Mucosa of descending colon (tissue), 3 donors: Measurements from ENCODE around the gene RPUSD3. TPM values are rescaled to one million over a fixed set of nuclear protein-coding genes. Genes with fewer than 3 reads are reported as not detected.
A peak's percentile ranks its signal among the peaks of the same experiment; 100 is the strongest.

Experiments used
- ATAC-seq: fragments of 200-7000 bp; cut with Tn5 transposase; one replicate; pipeline ENCODE4 v1.9.1; 2020; ENCODE audit warnings: mild to moderate bottlenecking, moderate library complexity
- DNase-seq, 3 donors: peaks; one replicate each; pipeline ENCODE4 v3.0.0-alpha.2; 2020
- H3K36me3 ChIP-seq: fragments of 200-600 bp; one replicate; pipeline ENCODE4 v1.8.0; 2021; ENCODE audit warnings: low read depth, mild to moderate bottlenecking
- H3K4me1 ChIP-seq: fragments of 200-600 bp; one replicate; pipeline ENCODE4 v1.8.0; 2021; ENCODE audit warnings: low read depth, mild to moderate bottlenecking
- H3K4me3 ChIP-seq: fragments of 200-600 bp; one replicate; pipeline ENCODE4 v1.8.0; 2021; ENCODE audit warnings: mild to moderate bottlenecking
- H3K9me3 ChIP-seq: fragments of 200-600 bp; one replicate; pipeline ENCODE4 v1.8.0; 2021; ENCODE audit warnings: mild to moderate bottlenecking
- intact Hi-C, 2 donors: fragments of 100-400 bp; cut with DNase I in 1 of 2; cut with micrococcal nuclease in 1 of 2; formaldehyde crosslinking; loops; one replicate each; pipeline versions ENCODE4 v1.11.0 to v1.11.1; 2022; cut with DNase I, micrococcal nuclease
- total RNA-seq, 3 donors: library from RNA; stranded (reverse); fragmentation: NEBNext Ultra II Directional in 2 of 3; extraction: Animal tissue kit (Norgen Biotek cat#: 25700) in 2 of 3; gene quantifications; one replicate each; pipeline versions ENCODE4 v1.2.1 to v1.2.4, GENCODE V29; 2021 to 2023
- TF ChIP-seq, protein P1 (sequence below): fragments of 200-600 bp; IDR thresholded peaks from one replicate; pipeline ENCODE4 v1.8.0; 2022; ENCODE audit warnings: antibody characterized with exemption, mild to moderate bottlenecking
- donor health status: DM: no; HTN: no; CAD: no; lungs with moderate emphysema.
- donor health status: DM: no; HTN: no; CAD: no.
- donor health status: DM: no; HTN: yes; CAD: no.

The RPUSD3 gene
- total RNA-seq, 3 donors from 2014 or later, result 26.1 to 35.6 (median 28.6) TPM

DNA sequence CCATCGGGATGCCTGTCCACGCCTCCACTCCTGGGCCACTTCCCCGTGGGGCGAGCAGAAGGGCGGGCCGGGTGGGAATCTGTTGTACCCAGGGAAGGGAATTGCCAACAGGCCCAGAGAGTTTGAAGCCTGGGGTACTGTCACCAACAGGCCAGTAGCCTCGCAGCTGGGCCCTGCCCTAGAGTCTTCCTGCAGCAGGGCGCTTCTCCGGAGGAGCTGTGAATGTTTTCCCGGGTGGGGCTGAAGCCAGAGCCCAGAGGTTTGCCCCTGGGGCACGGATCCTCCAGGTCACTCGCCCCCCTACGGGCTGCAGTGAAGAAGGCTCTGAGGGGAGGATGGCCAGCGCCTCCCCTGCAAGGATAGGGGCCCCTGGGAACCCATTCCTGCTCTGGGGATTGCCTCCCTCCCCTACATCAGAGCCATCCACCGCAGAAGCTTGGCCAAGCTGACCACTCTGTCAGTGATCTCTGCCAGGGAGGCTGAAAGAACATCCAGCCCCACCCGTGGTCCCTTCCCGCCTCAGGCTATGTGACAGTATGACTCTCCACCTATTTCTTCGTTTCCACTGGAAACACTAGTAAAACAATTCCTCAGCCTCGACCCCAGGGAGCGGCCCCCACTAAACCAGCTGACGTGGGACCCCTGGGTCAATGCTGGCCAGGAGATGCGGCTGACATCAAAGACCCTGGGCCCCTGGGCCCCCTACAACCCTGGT, 19.4 kb upstream of the RPUSD3 start:
- H3K9me3 ChIP-seq, result no peaks in the 10 kb centered on the region
- peaks cover 12% of the 10 kb centered on the region for H3K4me1 ChIP-seq
- ATAC-seq (peak; percentile 43), DNase-seq (no peak)
- intact Hi-C loops, result no loop called here
- H3K36me3 ChIP-seq, result no peaks in the 10 kb centered on the region
- TF ChIP-seq, protein P1, sequence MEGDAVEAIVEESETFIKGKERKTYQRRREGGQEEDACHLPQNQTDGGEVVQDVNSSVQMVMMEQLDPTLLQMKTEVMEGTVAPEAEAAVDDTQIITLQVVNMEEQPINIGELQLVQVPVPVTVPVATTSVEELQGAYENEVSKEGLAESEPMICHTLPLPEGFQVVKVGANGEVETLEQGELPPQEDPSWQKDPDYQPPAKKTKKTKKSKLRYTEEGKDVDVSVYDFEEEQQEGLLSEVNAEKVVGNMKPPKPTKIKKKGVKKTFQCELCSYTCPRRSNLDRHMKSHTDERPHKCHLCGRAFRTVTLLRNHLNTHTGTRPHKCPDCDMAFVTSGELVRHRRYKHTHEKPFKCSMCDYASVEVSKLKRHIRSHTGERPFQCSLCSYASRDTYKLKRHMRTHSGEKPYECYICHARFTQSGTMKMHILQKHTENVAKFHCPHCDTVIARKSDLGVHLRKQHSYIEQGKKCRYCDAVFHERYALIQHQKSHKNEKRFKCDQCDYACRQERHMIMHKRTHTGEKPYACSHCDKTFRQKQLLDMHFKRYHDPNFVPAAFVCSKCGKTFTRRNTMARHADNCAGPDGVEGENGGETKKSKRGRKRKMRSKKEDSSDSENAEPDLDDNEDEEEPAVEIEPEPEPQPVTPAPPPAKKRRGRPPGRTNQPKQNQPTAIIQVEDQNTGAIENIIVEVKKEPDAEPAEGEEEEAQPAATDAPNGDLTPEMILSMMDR, result no peak
- no peak overlapping the region for H3K4me3 ChIP-seq

DNA sequence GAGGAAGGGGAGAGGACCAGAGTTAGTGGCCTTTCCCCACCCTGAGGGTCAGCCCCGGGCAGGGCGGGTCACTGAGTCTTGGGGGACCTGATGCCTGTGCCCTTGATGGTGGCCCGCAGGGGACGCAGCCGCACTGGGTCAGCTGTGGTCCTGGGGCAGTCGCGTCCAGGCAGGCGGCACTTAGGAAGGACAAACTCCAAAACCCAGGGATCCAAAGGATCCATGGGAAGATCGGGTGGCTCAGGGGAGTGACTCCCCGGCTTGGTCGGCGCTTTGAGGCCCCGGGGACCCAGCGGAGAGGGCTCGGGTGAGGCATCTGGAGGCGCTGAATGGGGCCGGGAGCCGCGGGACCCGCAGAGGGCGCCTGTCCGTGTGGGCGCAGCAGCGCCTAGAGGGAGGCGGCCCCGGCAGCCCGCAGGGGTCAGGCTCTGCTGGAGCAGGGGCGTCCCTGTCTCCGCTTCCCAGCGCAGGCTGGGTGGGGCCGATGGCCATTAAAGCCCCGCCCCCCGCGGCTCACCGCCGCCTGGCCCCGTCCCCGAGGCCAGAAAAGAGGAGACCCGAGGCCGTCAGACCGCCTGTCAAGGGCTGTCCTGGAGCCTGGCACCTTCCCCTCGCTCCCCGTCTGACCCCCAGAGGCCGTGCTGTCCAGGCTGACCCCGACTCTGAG, 18.7 kb upstream of the RPUSD3 start:
- TF ChIP-seq, protein P1, result peak; percentile 28
- intact Hi-C loops, result no loop called here

DNA sequence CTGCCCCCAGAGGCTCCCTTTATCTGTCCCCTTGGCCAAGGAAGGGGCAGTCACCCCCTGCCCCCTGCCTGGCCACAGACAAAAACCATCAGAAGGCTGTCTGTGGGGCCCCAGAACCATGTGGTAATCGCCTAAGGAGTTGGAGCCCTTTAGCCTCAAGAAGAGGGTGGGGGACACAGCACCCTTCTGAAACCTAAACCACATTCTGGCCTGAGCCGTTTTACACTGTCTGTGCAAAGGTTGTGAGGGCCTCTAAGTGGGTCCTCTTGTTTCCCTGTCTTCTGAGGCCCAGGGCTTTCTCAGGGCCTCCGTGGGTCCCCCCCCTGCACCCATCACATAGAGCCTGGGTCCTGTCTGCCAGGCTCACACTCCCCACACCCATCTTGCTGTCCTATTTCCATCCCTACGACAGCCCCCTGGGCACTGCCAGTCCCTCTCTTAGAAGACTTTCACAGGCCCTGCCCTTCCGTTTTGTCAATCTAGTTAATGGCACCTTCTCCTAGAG, 17.9 kb upstream of the RPUSD3 start:
- TF ChIP-seq, protein P1, result no peak
- no peaks in the 10 kb centered on the region for H3K9me3 ChIP-seq
- ATAC-seq (no peak), DNase-seq (no peak)
- H3K4me1 ChIP-seq, result peaks cover 12% of the 10 kb centered on the region
- intact Hi-C loops, result no loop called here
- H3K4me3 ChIP-seq, result no peak overlapping the region
- H3K36me3 ChIP-seq, result no peaks in the 10 kb centered on the region

More for the DNA sequence above, 18.7 kb upstream of the RPUSD3 start:
- DNase-seq (peak; percentile 61 to 78 (median 72)), ATAC-seq (peak; percentile 93)
- Histone ChIP-seq H3K9me3 (no peaks in the 10 kb centered on the region), H3K4me1 (peaks cover 12% of the 10 kb centered on the region), H3K36me3 (no peaks in the 10 kb centered on the region), H3K4me3 (no peak overlapping the region)

DNA sequence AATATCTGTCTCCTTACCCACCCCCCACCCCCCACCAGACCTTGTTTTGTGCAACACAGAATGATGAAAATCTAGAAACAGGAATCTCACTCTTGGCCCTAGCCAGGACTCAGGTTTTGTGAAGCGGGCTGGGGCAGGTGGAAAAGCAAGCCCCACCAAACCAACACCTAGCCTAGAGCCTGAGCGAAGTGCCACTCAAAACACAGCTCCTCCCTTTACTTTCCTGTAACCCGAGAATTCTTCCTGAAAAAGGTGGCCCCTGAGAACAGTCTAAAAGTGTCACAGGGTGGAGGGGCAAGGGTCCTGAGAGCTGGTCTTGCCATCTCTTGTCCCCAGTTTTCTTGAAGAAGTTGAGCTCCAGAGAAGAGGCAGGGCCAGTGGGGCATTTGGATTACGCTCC, 17.4 kb upstream of the RPUSD3 start:
- Histone ChIP-seq H3K4me1 (peaks cover 12% of the 10 kb centered on the region), H3K4me3 (no peak overlapping the region), H3K9me3 (no peaks in the 10 kb centered on the region), H3K36me3 (no peaks in the 10 kb centered on the region)
- no peak for DNase-seq
- TF ChIP-seq, protein P1, result no peak
- intact Hi-C loops, result no loop called here
- ATAC-seq, result no peak

DNA sequence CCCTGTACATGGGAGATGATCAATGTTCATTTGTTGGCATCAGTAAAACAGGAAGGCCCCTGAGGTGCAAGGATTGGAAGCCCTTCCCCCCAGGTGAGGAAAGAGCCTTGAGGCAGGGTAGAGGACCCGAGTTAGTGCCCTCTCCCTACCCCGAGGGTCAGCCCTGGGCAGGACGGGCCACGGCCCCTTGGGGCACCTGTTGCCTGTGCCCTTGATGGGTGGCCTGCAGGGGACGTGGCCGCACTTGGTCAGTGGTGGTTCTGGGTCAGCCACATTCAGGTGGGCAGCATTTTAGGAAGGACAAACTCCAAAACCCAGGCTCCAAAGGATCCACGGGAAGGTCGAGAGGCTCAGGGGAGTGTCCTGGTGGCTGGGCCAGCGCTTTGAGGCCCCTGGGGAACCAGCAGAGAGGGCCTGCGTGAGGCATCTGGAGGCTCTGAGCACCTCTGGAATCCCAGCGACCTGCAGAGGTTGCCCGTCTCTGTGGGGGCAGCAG, 15.8 kb upstream of the RPUSD3 start:
- Histone ChIP-seq H3K4me3 (no peak overlapping the region), H3K36me3 (no peaks in the 10 kb centered on the region), H3K9me3 (no peaks in the 10 kb centered on the region), H3K4me1 (peaks cover 12% of the 10 kb centered on the region)
- intact Hi-C loops, result no loop called here
- DNase-seq, result no peak
- TF ChIP-seq, protein P1, result no peak
- no peak for ATAC-seq
